GM21367 (cell line): ENCODE data around the gene TCF3.
A peak's percentile ranks its signal among the peaks of the same experiment; 100 is the strongest.

Source experiments
- ATAC-seq: cut with Tn5 transposase; IDR thresholded peaks from one replicate; pipeline ENCODE4 v1.9.1; 2021; ENCODE audit not compliant: unreplicated experiment

Gene TCF3

DNA sequence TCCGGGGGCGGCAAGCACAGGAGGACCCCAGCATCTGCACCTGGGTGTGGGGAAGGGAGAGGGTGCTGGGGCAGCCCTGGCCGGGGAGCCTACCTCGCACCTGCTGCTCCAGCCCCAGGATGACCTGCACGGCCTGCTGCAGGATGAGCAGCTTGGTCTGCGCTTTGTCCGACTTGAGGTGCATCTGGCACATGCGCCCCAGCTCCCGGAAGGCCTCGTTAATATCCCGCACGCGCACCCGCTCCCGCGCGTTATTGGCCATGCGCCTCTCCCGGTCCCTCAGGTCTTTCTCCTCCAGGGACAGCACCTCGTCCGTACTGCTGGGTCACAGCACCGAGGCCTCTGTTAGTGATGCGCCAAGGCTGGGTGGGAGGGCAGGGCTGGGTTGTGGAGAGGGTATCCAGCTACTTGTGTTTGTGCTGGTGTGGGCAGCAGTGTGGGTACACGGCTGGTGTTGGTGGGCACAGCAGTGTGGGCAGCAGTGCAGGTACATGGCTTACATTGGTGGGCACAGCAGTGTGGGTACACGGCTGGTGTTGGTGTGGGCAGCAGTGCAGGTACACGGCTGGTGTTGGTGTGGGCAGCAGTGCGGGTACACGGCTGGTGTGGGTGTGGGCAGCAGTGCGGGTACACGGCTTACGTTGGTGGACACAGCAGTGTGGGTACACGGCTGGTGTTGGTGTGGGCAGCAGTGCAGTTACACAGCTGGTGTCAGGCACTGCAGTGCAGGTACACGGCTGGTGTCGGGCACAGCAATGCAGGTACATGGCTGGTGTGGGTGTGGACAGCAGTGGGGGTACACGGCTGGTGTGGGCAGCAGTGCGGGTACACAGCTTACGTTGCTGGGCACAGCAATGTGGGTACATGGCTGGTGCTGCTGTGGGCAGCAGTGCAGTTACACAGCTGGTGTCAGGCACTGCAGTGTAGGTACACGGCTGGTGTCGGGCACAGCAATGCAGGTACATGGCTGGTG is 40.0 kb downstream of the TCF3 start:
- ATAC-seq, result no peak

DNA sequence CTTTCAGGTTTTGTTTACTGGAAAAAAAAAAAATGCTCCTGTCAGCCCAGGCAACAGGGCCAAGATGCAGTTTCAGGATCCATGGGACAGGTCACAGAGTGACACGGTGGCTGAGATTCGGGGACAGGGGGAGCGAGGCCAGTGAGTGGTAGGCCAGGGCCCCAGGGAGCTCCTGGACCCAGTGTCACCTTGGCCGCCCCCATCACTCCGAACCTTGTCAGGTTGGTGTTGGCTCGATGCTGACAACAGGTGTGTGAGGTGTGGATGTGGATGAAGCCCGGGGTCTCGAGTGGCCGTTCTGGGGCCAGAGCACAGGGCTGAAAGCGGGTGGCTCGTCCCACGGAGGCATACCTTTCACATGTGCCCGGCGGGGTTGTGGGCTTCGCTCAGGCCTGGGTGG is 41.1 kb downstream of the TCF3 start:
- no peak for ATAC-seq

DNA sequence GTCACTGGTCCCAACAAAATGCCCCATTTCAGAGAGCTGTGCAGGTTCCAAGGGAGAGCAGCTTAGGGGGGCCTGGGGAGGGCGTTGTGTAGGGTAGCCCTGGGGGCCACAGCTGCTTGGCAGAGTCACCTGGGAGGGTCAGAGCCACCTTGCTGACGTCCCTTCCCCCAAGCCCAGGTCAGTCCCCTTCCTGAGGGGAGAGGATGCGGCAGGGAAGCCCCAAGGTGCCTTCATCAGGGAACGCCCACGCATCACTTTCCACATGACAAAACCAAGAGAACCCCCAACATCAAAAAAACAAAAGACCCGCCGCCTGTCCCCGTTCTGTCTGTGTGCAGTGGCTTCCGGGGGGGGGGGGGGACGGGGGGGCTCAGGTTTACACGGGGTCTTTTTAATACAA is 41.8 kb downstream of the TCF3 start:
- ATAC-seq, result no peak

DNA sequence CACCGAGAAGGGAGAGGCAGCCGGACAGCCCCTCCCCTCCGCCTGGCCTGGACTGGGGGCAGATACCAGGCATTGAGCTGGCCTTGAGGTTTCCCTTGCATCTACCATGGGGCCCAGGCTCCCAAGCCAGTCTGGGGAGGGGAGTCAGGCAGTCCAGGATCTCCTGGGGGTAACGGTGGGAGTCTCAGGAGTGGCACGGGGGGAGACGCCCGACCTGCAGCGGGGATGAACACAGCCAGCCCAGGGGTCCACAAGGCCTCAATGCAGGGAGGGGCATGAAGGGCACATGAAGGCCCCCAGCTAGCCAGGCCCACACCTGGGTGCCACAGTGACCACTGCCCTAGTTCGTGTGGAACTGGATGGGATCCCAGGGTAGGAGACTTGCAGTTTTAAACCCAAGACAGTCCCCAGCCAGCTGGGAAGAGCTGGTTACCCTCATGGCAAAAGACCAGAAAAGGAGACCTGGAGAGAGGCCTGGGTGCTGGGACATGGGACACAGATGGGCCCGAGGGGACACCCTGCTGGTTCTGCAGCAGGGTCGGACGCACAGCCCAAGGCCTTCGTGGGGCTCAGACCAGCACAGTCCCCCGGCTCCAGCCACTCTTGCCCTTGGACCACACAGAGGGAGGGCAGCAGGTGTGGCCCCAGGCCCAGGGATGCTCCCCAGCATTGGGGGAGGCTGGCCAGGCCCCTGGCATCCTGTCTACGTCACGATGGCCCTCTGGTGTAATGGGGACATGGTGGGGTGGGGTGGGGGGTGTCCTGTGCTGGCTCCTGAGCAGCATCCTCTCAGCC is 42.5 kb downstream of the TCF3 start:
- ATAC-seq, result no peak

DNA sequence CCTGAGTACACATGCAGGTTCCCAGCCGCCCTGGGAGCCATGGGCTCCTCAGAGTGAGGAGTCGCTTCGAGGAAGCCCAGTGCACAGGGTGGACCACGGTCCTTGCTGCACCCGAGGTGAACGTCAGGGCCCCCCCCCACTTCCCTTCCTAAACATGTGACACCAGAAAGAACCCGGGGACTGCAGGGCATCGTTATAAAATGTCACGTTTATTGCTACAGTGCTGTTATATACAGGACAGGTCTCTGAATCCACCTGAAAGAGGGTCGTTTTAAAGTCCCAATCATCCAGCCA is 43.4 kb downstream of the TCF3 start:
- ATAC-seq, result no peak

DNA sequence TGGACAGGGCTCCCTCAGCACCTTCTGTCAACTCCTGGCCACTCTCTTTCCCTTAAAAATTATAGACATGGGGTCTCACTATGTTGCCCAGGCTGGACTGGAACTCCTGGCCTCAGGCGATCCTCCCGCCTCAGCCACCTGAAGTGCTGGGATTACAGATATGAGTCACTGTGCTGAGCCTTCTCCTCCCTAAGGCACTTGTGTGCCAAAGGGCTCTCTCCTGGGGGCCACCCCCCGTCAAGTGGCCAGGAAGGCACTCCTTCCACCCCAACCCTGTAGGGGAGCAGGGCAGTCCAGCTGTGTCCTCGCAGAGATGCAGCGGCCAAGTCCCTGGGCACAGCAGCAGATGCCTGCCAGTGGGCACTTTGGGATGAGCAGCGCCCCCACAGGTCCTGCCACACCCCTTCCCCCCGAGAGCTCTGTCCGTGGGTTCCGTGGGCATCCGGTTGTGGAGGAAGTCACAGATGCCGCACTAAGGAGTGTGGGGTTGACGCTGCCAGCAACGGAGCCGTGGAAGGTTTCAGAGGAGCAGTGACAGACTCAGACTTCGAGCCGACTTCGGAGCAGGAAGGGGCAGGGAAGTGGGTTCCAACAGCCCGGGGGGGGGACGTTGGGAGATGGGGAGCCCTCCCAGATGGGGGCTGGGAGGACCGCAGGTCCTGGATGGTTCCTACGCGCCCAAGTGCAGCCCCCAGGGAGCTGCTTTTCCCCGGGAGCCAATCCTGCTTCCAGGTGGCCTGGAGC is 43.9 kb downstream of the TCF3 start:
- ATAC-seq, result no peak

DNA sequence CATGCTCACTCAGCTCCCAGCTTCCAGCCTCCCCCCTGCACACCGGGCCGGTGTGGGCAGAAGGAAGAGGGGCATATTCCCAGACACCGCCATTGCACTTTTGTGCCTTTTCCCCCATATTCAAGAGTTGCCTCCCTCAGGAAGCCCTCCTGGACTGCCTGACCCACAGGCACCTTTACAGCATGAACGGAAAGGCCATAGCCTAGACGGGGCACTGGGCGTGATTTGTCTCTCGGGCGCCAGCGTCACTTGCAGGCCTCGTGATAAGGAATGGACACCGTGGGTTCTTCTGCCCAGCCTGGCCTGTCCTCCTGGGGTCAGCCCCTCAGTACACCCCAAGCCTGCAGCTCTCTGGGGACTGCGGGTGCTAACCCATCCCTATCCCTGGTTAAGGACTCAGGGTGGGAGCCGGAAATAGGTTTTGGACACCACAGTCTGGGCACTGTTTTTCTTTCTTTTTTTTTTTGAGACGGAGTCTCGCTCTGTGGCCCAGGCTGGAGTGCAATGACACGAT is 46.2 kb downstream of the TCF3 start:
- no peak for ATAC-seq

DNA sequence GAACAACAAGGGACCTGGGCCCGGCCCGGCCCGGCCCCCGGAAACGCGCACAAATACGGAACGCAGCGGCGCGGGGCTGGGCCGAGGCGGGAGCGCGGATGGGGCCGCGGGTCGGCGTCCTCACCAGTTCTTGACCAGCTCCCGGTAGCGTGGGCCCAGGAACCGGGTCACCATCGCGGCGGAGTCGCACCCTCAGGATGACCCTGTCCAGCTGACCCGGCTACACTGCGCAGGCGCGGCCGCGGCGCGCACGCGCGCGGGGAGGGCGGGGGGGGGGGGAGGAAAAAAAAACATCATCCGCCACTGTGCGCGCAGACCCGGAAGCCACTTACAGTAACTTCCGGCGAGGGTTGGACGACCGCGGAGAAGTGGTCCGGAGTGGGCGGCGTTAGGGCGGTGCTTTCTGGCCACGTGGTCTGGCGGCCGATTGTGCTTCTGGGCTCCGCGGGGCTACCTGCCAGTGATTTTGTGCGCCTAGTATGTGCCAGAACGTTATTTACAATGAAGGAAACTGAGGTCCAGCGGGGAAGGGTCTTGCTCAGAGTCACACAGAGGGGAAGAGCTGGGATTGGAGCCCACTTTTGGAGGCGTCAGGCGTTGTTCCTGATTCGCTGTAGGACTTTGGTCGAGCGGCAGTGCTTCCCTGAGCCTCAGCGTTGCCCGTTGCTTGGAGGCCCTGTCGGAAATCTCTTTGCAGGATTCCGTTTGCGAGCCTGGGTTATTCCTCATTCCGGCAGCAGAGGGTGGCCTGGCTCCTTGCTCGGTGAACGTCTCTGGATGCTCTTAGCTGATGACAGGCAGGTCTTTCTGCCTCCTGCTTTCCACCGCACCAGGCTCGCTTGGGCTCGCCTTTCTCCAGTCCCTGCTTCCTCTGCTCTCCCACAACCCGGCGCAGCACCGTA is 46.9 kb downstream of the TCF3 start, which contains the start of gene UQCR11:
Gene UQCR11, minus strand, starts transcription at position 227 of the 902 bp plus-strand sequence. Its CDS starts 53 bp downstream, at position 174.
- peak; percentile 65 for ATAC-seq

DNA sequence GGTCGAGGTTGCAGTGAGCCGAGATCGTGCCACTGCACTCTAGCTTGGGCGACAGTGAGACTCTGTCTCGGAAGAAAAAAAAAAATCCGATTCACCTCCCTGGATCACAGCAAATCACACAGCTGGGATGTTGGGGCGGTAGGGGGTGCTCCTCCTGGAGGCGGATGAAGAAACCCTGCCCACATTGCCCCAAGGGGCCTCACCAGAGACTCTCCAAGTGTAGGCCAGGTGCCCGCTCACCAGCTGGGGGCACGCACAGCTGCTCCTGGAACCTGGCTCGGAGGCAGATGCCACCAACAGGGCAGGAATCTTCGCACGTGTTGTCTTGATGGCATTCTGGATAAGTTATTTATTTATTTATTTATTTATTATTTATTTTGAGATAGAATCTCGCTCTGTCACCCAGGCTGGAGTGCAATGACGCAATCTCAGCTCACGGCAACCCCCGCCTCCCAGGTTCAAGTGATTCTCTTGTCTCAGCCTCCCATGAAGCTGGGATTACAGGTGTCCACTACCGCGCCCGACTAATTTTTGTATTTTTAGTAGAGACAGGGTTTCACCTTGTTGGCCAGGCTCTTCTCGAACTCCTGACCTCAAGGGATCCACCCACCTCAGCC is 50.2 kb downstream of the TCF3 start:
- no peak for ATAC-seq

DNA sequence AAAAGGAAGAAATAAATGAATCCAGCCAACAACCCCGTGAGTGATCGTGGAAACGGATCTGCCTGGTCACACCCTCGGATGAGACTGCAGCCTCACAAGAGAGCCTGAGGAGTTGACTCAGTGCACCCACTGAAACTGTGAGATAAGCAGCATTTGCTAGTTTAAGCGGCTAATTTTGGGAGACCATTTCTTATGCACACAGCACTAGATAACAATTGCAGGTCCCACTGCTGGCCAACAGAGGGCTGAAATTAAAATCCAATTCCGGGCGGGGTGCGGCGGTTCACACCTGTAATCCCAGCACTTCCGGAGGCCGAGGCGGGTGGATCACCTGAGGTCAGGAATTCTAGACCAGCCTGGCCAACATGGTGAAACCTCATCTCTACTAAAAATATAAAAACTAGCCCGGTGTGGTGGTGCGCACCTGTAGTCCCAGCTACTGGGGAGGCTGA is 50.8 kb downstream of the TCF3 start:
- no peak for ATAC-seq

DNA sequence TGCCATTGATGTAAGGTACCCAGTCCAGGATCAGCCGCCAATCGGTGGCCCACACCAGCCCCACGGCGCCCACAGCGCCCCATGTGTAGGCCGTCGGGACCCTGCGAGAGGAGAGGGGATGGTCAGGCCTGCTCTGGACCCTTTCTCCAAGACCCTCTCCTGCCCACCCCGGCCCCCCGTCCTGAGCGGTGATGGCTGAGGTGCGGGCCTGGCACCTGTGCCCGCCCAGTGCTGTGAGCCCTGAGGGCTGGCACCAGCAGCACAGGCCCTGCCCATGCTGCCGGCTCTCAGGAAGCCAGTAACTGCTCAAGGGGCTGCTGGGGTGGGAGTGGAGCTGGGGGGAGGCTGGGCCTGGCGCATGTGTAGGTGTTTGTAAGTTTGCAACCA is 53.0 kb downstream of the TCF3 start:
- ATAC-seq, result no peak

DNA sequence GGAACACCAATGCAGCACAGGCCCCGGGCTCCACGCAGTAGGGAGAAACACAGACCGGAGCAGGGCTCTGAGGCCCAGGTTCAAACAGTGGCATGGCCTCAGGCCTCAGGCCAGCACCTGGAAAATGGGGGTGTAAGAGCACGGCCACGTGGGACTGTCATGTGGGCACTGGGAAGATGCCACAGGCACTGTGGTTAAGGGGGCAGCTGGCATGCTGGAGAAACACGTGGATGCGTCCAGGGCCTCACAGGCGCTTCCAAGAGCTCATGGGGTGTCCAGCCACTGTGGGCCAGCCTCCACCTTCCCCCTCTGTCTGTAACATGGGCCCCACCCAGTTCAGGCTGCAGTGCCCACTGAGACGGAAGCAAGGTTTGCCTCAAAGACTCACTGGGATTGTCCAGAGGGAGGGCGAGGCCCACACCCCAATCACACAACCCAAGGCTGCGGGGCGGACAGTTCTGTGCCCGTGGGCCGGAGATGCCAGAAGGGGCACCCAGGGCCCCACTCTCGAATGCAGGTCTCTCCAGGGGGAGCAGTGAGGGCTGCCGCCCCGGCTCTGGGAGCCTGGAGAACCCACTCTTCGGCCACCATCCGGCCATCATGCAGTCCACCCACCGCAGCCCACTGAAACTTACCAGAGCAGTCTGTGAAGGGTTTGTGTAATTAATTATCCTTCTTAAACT is 53.5 kb downstream of the TCF3 start:
- no peak for ATAC-seq

DNA sequence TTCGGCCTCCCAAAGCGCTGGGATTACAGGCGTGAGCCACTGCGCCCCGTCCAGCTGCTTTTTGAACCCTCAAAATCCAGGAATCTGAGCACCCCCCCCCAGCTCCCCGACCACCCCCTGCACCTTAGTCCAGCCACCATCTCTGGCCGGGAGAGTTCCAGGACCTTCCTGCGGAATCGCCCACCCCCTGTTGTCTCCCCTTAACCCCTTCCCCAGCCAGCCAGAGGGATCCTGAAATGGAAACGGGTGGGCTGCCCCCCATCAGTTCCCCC is 59.0 kb downstream of the TCF3 start:
- no peak for ATAC-seq

DNA sequence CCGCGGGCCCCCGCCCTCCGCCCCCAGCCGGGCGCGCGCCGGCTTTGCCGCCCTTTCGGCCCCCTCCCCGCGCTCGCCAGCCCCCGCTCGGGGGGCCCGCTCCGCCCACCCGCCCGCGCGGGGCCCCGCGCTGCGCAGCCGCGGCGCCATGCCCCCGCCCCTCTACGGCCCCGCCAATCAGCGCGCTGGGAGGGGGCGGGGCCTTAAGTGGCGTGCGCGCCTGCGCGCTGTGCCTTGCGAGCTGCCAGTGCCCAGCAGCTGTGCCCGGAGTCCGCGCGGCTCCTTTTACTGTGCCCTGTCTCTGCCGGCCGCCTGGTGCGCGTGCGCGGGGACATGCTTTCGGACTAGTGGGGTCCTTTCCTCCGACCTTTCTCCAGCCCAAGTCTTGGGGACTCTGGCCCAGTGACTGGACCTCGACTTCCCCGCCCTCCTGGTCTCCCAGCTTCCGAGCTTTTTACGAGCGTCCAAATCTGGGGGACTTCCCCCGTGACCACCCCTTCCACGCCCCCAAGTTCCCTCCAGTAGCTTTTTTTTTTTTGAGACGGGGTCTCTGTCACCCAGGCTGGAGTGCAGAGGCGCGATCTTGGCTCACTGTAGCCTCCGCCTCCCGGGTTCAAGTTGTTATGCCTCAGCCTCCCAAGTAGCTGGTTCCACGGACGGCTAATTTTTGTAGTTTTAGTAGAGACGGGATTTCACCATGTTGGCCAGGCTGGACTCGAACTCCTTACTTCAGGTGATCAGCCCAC is 59.5 kb downstream of the TCF3 start, which contains the start of gene MBD3:
Gene MBD3, minus strand, starts transcription at position 111 of the 746 bp plus-strand sequence. CDS start 234 bp downstream, outside the sequence.
- ATAC-seq, result peak; percentile 40

DNA sequence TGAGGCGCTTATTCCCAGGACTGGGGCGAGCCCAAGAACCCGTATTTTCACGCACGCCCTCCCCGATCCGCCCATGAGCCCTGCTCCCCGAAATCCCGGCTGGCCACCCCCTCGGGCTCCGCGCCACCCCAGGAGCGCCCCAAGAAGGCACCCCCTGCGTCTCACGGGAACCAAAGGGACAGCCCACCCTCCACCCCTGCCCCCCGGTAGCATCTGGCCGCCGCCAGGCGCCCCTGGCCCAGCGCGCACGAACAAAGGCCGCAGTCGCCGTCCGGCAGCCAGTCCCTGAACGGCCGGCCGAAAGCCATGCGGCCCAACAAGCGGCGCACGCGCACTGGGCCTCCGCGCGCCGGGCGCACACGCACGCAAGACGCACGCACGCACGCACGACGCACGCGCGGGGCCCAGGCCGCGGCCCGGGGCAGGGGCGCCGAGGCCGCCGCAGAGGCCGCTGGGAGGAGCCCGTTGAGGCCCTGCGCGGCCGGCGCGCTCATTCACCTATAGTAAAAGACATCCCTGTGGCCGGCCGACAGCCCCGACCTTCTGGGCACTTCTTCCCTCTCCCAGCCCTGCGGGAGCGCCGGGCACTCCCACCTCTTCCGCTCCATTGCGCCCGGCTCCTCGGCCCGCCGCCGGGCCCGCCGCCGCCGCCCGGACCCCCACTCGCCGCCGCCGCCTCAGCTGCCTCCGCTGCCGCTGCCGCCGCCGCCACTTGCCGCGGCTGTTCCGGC is 60.2 kb downstream of the TCF3 start:
- ATAC-seq, result peak; percentile 35

DNA sequence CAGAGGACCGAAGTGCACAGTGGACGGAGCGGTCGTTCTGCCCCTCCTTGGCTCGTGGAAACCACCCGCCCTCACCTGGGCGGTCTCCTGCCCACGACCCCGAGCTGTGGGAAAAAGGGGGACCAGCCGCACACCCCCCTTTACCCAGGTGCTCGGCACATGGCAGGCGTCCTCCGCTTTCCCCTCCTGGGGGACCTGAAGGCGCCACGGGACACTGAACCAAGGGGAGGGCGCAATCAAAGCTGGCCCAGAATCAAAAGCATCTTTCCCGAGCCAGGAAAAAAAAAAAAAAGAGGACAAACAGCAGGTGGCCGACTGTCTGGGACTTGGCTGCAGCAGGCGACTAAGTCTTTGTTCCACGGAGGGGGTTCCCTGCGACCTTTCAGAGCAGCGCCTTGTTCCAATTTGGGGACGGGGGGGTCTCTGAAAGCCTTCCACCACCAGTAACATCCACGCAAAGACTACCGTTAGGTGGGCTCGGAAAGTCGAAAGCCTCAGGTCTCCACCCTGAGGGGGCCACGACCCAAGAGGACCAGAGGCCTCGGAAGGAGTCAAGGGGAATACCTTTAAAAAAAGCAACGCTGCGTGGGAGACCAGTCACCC is 60.9 kb downstream of the TCF3 start:
- ATAC-seq, result no peak

DNA sequence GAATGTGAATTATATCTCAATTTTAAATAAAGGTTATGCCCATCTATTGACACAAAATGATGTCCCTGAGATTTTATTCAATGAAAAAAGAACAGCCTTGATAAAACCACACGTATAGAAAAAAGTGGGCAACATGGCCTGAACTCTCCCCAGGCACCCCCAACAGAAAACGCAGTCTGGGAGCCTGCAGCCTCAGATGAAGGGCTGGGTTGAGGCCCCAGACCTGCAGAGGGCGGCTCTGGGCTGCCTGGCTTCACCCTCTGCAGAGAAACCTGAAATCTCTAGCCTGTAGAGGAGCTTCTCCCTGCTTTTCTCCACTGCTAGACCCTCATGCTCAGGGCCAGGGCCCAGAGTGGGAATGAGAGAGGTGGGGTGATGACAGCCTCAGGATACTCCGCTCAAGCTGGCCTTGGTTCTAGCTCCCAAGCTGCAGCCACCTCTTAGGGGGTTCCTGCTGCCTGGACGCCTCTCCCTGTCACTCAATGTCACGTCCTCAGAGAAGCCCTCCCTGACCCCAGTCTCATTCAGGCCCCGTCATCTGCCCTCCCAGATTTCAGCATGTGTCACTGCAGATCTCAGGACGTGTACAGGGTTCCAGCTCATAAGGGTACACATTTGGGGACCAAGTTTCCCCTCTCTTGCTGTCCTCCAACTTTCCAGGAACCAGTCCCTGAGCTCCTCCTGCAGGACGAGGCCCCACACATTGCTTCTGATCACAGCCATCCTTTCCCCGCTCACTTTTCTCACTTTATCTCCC is 61.6 kb downstream of the TCF3 start:
- ATAC-seq, result no peak
